Neural progenitor cell (in vitro differentiated cells): Measurements from ENCODE around the gene DLG2. TPM values are rescaled to one million over a fixed set of nuclear protein-coding genes. Genes with fewer than 3 reads are reported as not detected.
A peak's percentile ranks its signal among the peaks of the same experiment; 100 is the strongest.

Experiments used
- DNase-seq: peaks from one replicate; pipeline ENCODE4 v3.0.0-alpha.2; 2016; ENCODE audit warnings: low spot score
- H2AFZ ChIP-seq: fragments of 200-600 bp; sonication (generic); replicated peaks from 2 replicates; pipeline ENCODE4 v1.6.1; 2016; ENCODE audit warnings: antibody characterized with exemption
- H3F3A ChIP-seq: fragments of 200-600 bp; sonication (generic); 2 replicates; pipeline ENCODE4 v1.6.1; 2016; ENCODE audit warnings: antibody characterized with exemption, low read depth
- H3K27ac ChIP-seq: fragments of 200-600 bp; sonication (generic); 2 replicates; pipeline ENCODE4 v1.5.1; 2016; ENCODE audit warnings: mild to moderate bottlenecking
- H3K27me3 ChIP-seq: fragments of 200-600 bp; sonication (generic); 2 replicates; pipeline ENCODE4 v1.6.1; 2016; ENCODE audit warnings: mild to moderate bottlenecking, moderate library complexity
- H3K36me3 ChIP-seq: fragments of 200-600 bp; sonication (generic); 2 replicates; pipeline ENCODE4 v1.5.1; 2016
- H3K4me1 ChIP-seq: fragments of 200-600 bp; sonication (generic); 2 replicates; pipeline ENCODE4 v1.6.1; 2016; ENCODE audit warnings: mixed run types
- H3K4me2 ChIP-seq: fragments of 200-600 bp; sonication (generic); 2 replicates; pipeline ENCODE4 v1.6.1; 2016
- H3K4me3 ChIP-seq: fragments of 200-600 bp; sonication (generic); 2 replicates; pipeline ENCODE4 v1.5.1; 2016
- H3K79me2 ChIP-seq: fragments of 200-600 bp; sonication (generic); 2 replicates; pipeline ENCODE4 v1.6.1; 2016; ENCODE audit warnings: low read depth
- H3K9ac ChIP-seq: fragments of 200-600 bp; sonication (generic); 2 replicates; pipeline ENCODE4 v1.6.1; 2016
- H3K9me3 ChIP-seq: fragments of 200-600 bp; sonication (generic); 2 replicates; pipeline ENCODE4 v1.5.1; 2016; ENCODE audit warnings: low read depth
- H4K20me1 ChIP-seq: fragments of 200-600 bp; sonication (generic); 2 replicates; pipeline ENCODE4 v1.6.1; 2016; ENCODE audit warnings: low read depth
- H3K27ac Mint-ChIP-seq: 3 replicates; pipeline ENCODE4 v1.8.0; 2021; ENCODE audit warnings: mixed read lengths
- H3K27me3 Mint-ChIP-seq: 2 replicates; pipeline ENCODE4 v1.8.0; 2022; ENCODE audit warnings: low read depth, mild to moderate bottlenecking, inconsistent platforms, moderate library complexity, mixed read lengths; ENCODE audit not compliant: insufficient read depth
- H3K36me3 Mint-ChIP-seq: 3 replicates; pipeline ENCODE4 v1.8.0; 2021; ENCODE audit warnings: mixed read lengths
- H3K4me1 Mint-ChIP-seq: 3 replicates; pipeline ENCODE4 v1.8.0; 2021; ENCODE audit warnings: mixed read lengths
- H3K4me3 Mint-ChIP-seq: 3 replicates; pipeline ENCODE4 v1.8.0; 2021; ENCODE audit warnings: mild to moderate bottlenecking, moderate library complexity, mixed read lengths
- H3K9me3 Mint-ChIP-seq: 3 replicates; pipeline ENCODE4 v1.8.0; 2020; ENCODE audit warnings: mixed read lengths
- EZH2 ChIP-seq: fragments of 200-600 bp; sonication (generic); IDR thresholded peaks from 2 replicates; pipeline ENCODE4 v1.6.1; 2017; ENCODE audit warnings: antibody characterized with exemption, mild to moderate bottlenecking, moderate library complexity
- EZH2phosphoT487 ChIP-seq: fragments of 200-600 bp; sonication (generic); IDR thresholded peaks from 2 replicates; pipeline ENCODE4 v1.6.1; 2017; ENCODE audit warnings: antibody characterized with exemption
- total RNA-seq: library from RNA; depleted of rRNA; stranded (reverse); fragments of >200 nt; gene quantifications from 2 replicates; pipeline ENCODE4 v1.2.3, GENCODE V29; 2015; ENCODE audit warnings: low replicate concordance
- TF ChIP-seq, protein P1 (sequence below): fragments of 200-600 bp; sonication (generic); IDR thresholded peaks from 2 replicates; pipeline ENCODE4 v1.5.1; 2017; ENCODE audit warnings: antibody characterized with exemption, mild to moderate bottlenecking

Gene DLG2
- total RNA-seq, 1 donor from 2014 or later = 7.5 TPM

DNA sequence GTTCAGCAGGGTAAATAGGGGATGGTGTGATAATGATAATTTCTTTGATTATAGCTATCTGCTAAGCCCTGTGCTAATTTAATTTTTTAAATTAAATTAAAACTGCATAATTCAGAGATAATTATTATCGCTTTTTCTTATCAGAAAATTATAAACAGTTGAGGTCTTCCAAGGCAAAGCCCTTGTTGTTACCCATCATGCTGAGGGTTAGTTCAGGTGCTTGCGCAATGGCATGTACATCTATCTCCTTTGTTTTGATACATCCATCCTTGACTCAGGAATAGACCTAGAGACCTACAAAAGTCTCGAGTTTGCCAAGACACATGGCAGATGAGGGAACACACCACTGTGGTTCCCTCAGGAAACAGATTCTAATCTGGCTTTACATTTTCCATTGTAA lies 737.6 kb downstream of the DLG2 start:
- Histone ChIP-seq H3K9me3 (no peaks in the 10 kb centered on the region), H3K4me2 (no peak overlapping the region), H3K79me2 (no peaks in the 10 kb centered on the region), H3K9ac (no peak overlapping the region), H3K27me3 (no peaks in the 10 kb centered on the region), H2AFZ (no peak overlapping the region), H3F3A (no peaks in the 10 kb centered on the region), H3K4me1 (peaks cover 5% of the 10 kb centered on the region), H4K20me1 (no peaks in the 10 kb centered on the region), H3K27ac (no peak overlapping the region), H3K36me3 (no peaks in the 10 kb centered on the region), H3K4me3 (no peak overlapping the region)
- H3K36me3 Mint-ChIP-seq = no peaks in the 10 kb centered on the region
- no peak overlapping the region for H3K27ac Mint-ChIP-seq
- TF ChIP-seq EZH2phosphoT487 (no peak), EZH2 (no peak)
- TF ChIP-seq, protein P1, sequence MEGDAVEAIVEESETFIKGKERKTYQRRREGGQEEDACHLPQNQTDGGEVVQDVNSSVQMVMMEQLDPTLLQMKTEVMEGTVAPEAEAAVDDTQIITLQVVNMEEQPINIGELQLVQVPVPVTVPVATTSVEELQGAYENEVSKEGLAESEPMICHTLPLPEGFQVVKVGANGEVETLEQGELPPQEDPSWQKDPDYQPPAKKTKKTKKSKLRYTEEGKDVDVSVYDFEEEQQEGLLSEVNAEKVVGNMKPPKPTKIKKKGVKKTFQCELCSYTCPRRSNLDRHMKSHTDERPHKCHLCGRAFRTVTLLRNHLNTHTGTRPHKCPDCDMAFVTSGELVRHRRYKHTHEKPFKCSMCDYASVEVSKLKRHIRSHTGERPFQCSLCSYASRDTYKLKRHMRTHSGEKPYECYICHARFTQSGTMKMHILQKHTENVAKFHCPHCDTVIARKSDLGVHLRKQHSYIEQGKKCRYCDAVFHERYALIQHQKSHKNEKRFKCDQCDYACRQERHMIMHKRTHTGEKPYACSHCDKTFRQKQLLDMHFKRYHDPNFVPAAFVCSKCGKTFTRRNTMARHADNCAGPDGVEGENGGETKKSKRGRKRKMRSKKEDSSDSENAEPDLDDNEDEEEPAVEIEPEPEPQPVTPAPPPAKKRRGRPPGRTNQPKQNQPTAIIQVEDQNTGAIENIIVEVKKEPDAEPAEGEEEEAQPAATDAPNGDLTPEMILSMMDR = no peak
- no peaks in the 10 kb centered on the region for H3K27me3 Mint-ChIP-seq
- DNase-seq = no peak
- H3K4me1 Mint-ChIP-seq = peaks cover 29% of the 10 kb centered on the region
- no peak overlapping the region for H3K4me3 Mint-ChIP-seq
- H3K9me3 Mint-ChIP-seq = no peaks in the 10 kb centered on the region

DNA sequence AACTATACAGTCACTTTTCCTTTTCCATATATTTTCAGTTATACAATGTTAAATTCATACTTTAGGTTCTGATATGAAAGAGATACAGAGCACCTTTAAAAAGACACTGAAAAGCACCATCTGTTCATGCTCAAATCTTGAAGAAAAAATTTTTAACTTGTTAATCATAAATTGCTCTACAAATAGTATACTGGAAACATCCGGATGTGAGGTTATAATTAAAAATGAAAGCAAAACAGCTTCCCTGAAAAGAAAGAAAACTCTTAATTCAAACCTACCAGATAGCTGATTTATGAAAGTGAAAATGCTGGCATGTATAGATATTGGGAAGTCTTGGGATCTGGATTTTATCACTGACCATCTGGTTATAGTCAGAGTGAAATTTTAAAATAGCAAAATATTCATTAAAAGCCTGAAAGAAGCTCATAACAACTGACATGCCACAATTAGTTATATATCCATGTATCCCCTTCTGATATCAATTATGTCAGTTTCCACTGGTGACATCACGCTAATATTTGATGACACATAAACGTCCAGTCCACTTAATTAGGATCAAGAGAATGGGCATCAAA lies 740.0 kb downstream of the DLG2 start:
- H3K79me2 ChIP-seq = no peaks in the 10 kb centered on the region
- no peaks in the 10 kb centered on the region for H3K9me3 ChIP-seq
- no peak overlapping the region for H3K9ac ChIP-seq
- H3K27ac ChIP-seq = no peak overlapping the region
- no peaks in the 10 kb centered on the region for H3K27me3 ChIP-seq
- Mint-ChIP-seq H3K9me3 (no peaks in the 10 kb centered on the region), H3K4me1 (peaks cover 29% of the 10 kb centered on the region), H3K4me3 (no peak overlapping the region), H3K27me3 (no peaks in the 10 kb centered on the region), H3K36me3 (no peaks in the 10 kb centered on the region), H3K27ac (no peak overlapping the region)
- DNase-seq = no peak
- H4K20me1 ChIP-seq = no peaks in the 10 kb centered on the region
- H3K36me3 ChIP-seq = no peaks in the 10 kb centered on the region
- H3K4me1 ChIP-seq = peaks cover 5% of the 10 kb centered on the region
- TF ChIP-seq, protein P1 = no peak
- no peak for TF ChIP-seq EZH2phosphoT487
- TF ChIP-seq EZH2 = no peak
- no peaks in the 10 kb centered on the region for H3F3A ChIP-seq
- H2AFZ ChIP-seq = no peak overlapping the region
- no peak overlapping the region for H3K4me2 ChIP-seq
- H3K4me3 ChIP-seq = no peak overlapping the region

DNA sequence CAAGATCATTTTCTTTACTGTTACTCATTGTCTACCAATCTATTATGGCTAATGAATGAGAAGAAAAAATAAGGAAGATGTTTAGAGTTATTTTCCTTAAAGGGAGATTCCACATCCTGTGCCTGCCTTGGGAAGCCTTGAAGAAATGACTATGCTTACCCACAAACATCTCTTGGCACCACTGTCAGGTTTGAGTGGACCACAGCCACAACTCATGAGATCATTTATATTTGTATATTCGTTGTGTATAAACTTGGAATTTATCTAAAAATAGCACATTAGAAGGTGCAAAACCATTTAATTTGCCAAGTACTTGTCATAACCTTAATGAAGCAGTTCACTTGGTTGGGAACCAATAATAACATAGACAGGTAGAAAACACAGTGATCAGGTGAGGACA lies 740.8 kb downstream of the DLG2 start:
- DNase-seq = no peak
- no peak overlapping the region for H2AFZ ChIP-seq
- no peaks in the 10 kb centered on the region for H3K27me3 ChIP-seq
- H3K4me1 ChIP-seq = peaks cover 5% of the 10 kb centered on the region
- peak overlapping the region; percentile 28 for H3K27ac Mint-ChIP-seq
- H3K4me3 Mint-ChIP-seq = no peak overlapping the region
- no peak overlapping the region for H3K27ac ChIP-seq
- no peaks in the 10 kb centered on the region for H3K36me3 ChIP-seq
- no peak overlapping the region for H3K4me2 ChIP-seq
- H3K4me3 ChIP-seq = no peak overlapping the region
- no peaks in the 10 kb centered on the region for H3K79me2 ChIP-seq
- TF ChIP-seq, protein P1 = no peak
- no peak for TF ChIP-seq EZH2phosphoT487
- no peak for TF ChIP-seq EZH2
- no peaks in the 10 kb centered on the region for H3K9me3 Mint-ChIP-seq
- peaks cover 29% of the 10 kb centered on the region for H3K4me1 Mint-ChIP-seq
- H4K20me1 ChIP-seq = no peaks in the 10 kb centered on the region
- no peaks in the 10 kb centered on the region for H3K36me3 Mint-ChIP-seq
- H3F3A ChIP-seq = no peaks in the 10 kb centered on the region
- H3K9ac ChIP-seq = no peak overlapping the region
- no peaks in the 10 kb centered on the region for H3K27me3 Mint-ChIP-seq
- no peaks in the 10 kb centered on the region for H3K9me3 ChIP-seq
